ENCODE results near the gene SORCS2. TPM values are rescaled to one million over a fixed set of nuclear protein-coding genes. Genes with fewer than 3 reads are reported as not detected.

The SORCS2 gene
- total and polyA plus RNA-seq, 8 donors = 4.6 to 9.7 (median 7.2) TPM

GRCh38 chr4:7185487-7186030 lies 6.8 kb upstream of the SORCS2 start:
- H3K36me3 ChIP-seq = no peaks in the 10 kb centered on the region
- intact Hi-C loops (cut with DNase I) = no loop called here
- TF ChIP-seq, protein P1, sequence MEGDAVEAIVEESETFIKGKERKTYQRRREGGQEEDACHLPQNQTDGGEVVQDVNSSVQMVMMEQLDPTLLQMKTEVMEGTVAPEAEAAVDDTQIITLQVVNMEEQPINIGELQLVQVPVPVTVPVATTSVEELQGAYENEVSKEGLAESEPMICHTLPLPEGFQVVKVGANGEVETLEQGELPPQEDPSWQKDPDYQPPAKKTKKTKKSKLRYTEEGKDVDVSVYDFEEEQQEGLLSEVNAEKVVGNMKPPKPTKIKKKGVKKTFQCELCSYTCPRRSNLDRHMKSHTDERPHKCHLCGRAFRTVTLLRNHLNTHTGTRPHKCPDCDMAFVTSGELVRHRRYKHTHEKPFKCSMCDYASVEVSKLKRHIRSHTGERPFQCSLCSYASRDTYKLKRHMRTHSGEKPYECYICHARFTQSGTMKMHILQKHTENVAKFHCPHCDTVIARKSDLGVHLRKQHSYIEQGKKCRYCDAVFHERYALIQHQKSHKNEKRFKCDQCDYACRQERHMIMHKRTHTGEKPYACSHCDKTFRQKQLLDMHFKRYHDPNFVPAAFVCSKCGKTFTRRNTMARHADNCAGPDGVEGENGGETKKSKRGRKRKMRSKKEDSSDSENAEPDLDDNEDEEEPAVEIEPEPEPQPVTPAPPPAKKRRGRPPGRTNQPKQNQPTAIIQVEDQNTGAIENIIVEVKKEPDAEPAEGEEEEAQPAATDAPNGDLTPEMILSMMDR (IDR thresholded peaks at IDR 0.05) = no peak
- H3K9me3 ChIP-seq = no peaks in the 10 kb centered on the region
- no peak overlapping the region for H3K27ac ChIP-seq
- peaks cover 8 to 51% of the 10 kb centered on the region in 2 donors for H3K27me3 ChIP-seq
- no peak overlapping the region for H3K4me3 ChIP-seq
- ATAC-seq (no peak), DNase-seq (peak in 1 of 4 donors; percentile 19)
- H3K4me1 ChIP-seq = no peaks in the 10 kb centered on the region

DNA sequence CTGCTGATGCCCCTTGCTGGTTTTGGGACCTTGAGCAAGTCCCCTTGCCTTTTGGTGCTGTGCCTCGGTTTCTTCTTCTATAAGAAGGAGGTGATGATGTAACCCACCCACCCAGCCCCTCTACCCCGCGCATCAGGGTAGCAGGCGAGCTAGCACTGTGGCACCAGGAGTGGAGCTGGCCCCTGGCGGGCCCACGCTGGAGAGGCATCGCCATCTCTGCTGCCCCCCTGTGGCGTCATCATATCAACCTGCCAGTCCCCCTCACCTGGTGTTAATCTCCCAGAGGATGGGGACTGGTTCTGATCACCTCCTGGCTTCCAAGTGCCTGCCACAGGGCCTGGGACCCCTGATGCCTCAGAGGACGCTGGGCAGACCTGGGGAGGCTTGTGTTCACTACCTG lies 6.3 kb upstream of the SORCS2 start:
- Histone ChIP-seq H3K9me3 (no peaks in the 10 kb centered on the region), H3K4me3 (no peak overlapping the region), H3K27me3 (peaks cover 8 to 56% of the 10 kb centered on the region in 2 donors), H3K27ac (no peak overlapping the region), H3K36me3 (no peaks in the 10 kb centered on the region), H3K4me1 (no peaks in the 10 kb centered on the region)
- TF ChIP-seq, protein P1 (IDR thresholded peaks at IDR 0.05) = no peak
- ATAC-seq (peak; percentile 52), DNase-seq (peak in 2 of 4 donors; percentile 30 to 47)
- intact Hi-C loops (cut with DNase I) = no loop called here

- TF ChIP-seq, protein P1 (IDR thresholded peaks at IDR 0.05) = no peak
- Histone ChIP-seq H3K36me3 (no peaks in the 10 kb centered on the region), H3K4me3 (no peak overlapping the region), H3K27me3 (peaks cover 8 to 62% of the 10 kb centered on the region in 2 donors), H3K9me3 (no peaks in the 10 kb centered on the region), H3K4me1 (no peaks in the 10 kb centered on the region), H3K27ac (no peak overlapping the region)
- peak in 2 of 4 donors; percentile 20 to 44 for DNase-seq
- no peak for ATAC-seq
- intact Hi-C loops (cut with DNase I) = no loop called here
Observed at GRCh38 chr4:7186516-7187167, 5.7 kb upstream of the SORCS2 start.

- intact Hi-C loops (cut with DNase I) = no loop called here
- peaks cover 8 to 67% of the 10 kb centered on the region in 2 donors for H3K27me3 ChIP-seq
- ATAC-seq = no peak
Observed at GRCh38 chr4:7187168-7187535, 5.2 kb upstream of the SORCS2 start.

GRCh38 chr4:7187691-7188090 lies 4.6 kb upstream of the SORCS2 start:
- Histone ChIP-seq H3K9me3 (no peaks in the 10 kb centered on the region), H3K4me3 (no peak overlapping the region), H3K4me1 (no peaks in the 10 kb centered on the region), H3K27me3 (peaks cover 8 to 71% of the 10 kb centered on the region in 2 donors), H3K27ac (no peak overlapping the region), H3K36me3 (no peaks in the 10 kb centered on the region)
- intact Hi-C loops (cut with DNase I) = no loop called here
- peak in 1 of 4 donors; percentile 12 for DNase-seq
- ATAC-seq = no peak
- TF ChIP-seq, protein P1 (IDR thresholded peaks at IDR 0.05) = no peak

More at GRCh38 chr4:7187168-7187535, 5.2 kb upstream of the SORCS2 start:
- no peak overlapping the region for H3K27ac ChIP-seq
- H3K9me3 ChIP-seq = no peaks in the 10 kb centered on the region
- no peak overlapping the region for H3K4me3 ChIP-seq
- peak in 2 of 4 donors; percentile 27 to 37 for DNase-seq
- no peaks in the 10 kb centered on the region for H3K36me3 ChIP-seq
- no peaks in the 10 kb centered on the region for H3K4me1 ChIP-seq
- TF ChIP-seq, protein P1 (IDR thresholded peaks at IDR 0.05) = no peak

Data from left lung (tissue), 10 donors.